HG03103 (cell line): ENCODE results near the gene MRPL17.
"Not testable (repeated sequence)": the region's sequence is repeated elsewhere in the genome, so short reads cannot be mapped to it uniquely, and the experiment has no call there.

ENCODE experiments used
- ATAC-seq: cut with Tn5 transposase; IDR thresholded peaks from one replicate; pipeline ENCODE4 v1.9.1; 2021; ENCODE audit warnings: low read depth; ENCODE audit not compliant: unreplicated experiment

The MRPL17 gene

DNA sequence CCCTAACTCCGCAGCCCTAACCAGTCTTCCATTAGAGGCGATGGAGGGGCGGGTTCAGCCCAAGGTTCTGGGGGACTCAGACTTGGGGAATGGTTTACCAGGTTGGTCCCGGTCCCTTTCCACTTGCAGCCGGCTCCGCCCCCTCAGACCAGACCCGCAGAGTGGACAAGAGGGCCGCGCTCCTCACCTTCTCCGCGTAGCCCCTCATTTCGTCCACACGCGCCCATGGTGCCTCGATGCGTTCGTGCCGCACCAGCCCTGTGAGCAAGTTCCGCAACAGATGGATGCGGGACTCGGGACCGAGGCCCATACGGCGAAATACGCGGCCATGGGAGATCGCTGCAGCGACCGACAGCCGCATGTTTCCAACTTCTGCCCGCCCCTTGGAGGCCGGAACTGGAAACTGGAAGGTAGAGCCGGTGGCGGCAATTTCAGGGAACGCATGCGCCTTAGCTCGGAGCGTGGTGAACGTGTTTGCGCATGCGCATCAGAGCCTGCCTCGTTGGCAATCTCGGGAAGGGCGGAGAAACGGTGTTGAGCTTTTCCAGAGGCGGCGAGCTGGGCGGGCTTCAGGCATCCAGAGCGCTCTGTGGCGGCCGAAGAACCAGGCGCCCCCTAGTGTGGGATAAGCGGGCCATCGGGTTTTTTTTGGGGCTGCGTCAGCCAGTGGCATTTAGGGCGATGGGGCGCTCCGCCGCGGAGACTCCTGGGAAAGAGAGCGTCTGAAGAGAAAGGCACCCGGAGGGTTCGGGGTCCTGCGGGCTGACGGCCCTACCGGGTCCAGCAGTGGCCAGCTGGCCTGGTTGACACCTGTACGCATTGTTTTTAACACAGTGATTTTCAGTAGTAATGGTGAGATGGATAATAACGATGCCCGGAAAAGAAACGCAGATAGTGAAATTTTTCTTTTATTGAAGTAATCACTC, at the start of gene MRPL17:
MRPL17 (minus strand) TSS at position 405 of the 926 bp plus-strand sequence; CDS start at position 361, 44 bp downstream.
- ATAC-seq, result peak; percentile 91

DNA sequence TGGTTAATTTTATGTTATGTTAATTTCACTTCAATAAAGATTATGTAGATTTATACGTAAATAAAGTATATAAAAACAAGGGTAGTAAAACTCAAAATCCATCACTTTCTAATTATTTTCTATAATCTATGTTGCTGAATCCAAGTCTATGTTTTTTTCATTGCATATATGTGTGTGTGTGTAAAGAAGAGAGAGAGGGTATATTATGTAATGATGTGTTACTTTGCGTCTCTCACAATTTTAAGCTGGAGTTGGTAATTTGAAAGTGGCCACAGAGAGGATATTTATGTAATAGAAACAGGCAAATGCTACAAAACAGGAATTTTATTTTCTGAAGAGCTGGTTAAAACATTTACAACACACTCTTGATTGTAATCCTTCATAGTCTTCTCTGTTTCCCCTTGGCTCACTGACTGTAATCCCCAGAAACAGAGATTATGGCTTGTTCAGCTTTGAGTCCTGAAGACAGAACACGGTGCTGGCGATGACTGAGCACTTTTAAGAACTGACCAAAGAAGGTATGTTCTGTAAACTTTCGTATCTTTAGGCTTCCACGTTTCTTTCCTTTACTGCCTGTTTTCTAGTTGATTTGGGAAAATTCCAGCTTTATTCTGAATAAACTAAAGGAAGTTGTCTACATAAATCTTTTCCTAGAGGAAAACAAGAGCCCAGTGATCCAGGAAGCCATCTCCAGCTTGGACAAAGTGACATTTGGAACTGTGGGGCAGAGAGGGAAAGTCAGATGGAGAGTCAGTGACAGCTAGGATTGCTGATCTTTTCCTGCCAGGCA, 45.0 kb upstream of the MRPL17 start:
- ATAC-seq, result no peak

DNA sequence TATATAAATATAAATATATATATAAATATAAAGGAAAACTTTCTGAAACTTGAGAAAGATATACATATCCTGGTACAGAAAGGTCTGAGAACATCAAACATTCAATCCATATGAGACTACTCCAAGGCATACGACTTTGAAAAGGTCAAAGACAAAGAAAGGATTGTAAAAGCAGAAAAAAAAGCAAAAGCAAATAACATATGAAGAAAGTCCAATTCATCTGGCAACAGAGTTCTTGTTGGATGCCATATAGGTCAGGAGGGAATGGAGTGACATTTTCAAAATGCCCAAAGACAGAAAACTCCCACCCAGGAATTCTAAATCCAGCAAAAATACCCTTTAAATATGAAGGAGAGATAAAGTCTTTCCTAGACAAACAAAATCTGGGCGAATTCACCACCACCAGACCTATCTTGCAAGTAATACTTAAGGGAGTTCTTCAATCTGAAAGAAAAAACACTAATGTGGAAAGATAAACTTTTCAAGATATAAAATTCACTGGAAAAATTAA, 42.3 kb upstream of the MRPL17 start:
- no peak for ATAC-seq

DNA sequence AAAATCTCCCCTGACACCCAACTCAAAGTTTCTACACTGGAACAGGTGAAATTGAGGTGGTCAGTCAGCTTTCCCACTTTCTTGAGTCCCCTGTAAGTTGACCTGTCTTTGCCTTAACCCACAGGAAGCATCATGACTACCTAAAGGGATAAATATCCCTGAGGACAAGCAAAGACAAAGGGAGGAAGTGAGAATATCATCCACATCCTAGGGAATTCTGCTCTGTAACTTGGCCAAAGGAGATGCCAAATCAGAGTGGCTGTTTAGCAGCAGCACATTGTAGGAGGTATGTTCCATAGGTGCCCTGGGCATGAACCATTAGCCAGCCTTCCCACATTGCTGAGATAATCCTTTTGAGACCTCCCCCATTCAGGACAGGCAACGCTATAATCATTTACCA, 40.9 kb upstream of the MRPL17 start:
- no peak for ATAC-seq

DNA sequence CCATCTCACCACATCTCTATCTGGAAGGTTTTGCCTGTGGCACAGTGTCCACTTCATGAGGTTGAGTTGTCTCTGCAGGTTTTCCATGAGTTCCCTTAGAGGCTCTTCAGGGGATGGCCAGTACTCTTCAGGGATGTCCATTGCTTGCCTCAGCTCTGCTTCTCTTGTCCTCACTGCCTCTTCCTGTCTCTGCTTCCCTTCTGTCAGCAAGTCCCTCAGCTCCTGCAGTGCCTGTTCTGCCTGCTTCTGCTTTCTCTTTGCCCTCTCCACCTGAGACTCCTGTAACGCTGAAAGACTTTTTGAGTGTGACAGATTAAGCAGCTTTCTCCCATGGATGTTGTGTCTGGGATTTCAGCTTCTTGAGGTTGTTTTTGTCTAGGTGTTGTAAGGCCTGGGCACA, 38.2 kb upstream of the MRPL17 start:
- no peak for ATAC-seq

DNA sequence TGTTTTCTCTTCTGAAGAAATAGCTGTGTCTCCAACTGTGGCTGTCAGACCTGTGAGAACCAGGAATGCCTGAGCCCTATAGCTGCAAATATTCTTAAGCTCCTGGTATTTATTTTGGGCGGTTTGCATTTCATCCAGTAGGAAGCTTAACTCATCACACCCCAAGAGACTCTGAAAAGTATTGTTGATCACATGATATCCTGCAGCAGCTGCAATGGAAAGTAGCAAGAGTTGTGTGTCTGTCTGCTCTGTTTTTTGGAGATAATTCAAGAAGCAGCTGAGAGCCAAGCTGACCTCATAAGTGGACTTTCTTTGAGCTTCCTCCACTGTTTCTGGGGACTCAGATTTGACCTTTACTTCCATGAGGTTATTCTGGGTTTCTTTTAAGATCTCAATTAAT, 36.4 kb upstream of the MRPL17 start:
- no peak for ATAC-seq

DNA sequence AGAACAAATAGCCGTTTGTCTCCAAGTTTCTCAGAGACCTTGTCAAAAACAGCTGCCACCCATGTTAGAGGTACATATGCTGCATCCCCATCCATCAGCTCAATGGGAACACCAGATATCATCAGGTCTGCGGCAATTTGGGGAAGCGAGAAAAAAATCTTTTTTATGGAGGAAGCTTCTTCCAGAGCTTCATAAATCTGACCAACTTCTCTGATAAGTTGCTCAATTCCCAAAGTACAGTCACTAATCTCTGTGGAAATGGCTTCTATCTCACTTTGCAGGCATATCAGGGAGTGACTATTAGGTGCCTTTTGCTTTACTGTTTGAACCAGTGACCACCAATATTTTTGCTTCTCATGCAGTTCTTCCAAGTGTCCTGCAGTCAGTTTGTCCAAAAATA, 34.3 kb upstream of the MRPL17 start:
- ATAC-seq, result no peak

DNA sequence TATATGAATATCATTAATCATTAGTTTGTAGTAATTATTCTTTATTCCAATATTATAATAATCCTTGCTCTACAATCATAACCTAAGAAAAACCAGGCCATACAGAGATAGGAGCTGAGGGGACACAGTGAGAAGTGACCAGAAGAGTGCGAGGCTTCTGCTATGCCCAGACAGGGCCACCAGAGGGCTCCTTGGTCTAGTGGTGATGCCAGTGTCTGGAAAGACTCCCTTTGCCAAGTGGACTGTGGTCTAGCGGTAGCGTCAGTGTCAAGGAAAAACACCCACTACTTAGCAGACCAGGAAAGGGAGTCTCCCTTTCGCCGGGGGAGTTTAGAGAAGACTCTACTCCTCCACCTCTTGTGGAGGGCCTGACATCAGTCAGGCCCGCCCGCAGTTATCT, 28.4 kb upstream of the MRPL17 start:
- ATAC-seq, result not testable (repeated sequence)

DNA sequence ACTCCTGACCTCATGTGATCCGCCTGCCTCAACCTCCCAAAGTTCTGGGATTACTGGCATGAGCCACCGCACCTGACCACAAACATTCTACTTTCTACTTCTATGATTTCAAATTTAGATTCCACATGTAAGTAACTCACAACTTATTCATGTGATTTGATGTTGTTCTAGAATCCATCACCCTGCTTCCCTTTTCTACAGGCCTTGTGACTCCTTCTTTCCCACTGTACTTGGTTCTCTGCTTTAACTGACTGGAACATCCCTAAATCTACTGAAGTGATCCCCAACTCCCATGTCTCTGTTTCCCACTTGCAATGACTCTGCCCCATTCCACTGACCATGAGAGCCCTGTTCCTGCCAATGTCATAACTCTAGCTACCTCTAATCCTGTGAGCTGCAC, 25.7 kb upstream of the MRPL17 start:
- no peak for ATAC-seq

DNA sequence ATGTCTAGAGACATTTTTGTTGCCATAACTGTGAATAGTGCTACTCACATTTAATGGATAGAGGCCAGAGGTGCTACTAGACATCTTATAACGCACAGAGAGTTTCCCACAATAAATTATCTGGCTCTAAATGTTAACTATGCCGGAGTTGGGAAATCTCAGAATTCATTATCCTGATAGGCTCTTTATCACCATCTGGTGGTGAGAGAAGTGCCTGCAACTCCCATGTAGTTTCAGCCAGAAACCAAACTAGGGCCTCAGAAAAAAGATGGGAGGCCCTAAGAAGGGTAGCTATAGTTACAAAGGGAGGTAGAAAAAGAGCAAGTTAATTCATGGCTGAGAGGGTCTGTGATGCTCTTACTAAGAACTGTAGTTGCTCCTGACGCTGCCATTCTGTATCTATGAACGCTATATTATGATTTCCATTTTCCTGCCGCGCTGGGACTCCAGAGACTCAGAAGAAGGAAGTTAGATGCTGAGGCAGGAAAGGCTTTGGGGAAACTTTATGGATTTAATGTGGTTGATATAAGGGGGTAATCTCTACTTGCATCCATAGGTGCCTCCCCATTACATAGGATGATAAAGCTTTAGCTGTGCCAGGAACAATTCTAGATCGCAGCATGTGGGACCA, 22.9 kb upstream of the MRPL17 start:
- ATAC-seq, result no peak

DNA sequence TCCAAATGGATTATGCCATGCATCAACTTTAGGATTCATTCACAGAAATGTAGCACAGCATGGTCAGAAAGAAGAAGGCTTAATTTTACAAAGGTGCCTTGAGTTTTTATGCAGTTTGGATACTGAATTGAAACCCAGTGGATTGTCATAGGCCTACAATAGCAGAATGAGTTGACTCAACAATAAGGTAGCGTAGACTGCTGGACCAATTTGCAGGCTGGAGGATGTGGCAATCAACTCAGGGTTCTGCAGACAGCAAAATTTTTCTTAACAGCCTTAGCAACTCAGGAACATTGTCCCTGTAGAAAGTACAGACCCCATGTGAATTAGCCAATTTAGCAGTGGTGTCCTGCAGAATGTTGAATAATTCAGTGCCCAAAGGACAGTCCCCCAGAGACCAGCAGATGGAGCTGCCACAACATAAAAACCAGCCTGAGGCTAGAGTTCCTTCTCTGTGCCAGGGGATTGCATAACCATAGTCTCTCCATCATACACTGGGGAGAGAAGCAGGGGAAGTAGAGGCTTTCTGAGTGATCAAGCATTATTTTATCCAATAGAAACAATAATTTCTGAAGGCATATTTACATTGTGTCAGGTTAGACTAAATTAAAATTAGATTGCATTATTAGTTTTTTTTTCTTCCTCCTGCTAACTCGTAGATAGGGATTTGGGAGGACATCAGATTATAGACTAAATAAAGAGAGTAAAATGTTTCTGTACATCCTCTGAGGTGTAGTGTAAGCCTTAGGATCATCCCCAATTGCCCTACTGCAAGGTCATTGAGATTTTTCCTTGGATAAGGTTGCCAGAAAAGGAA, 20.3 kb upstream of the MRPL17 start:
- peak; percentile 50 for ATAC-seq

DNA sequence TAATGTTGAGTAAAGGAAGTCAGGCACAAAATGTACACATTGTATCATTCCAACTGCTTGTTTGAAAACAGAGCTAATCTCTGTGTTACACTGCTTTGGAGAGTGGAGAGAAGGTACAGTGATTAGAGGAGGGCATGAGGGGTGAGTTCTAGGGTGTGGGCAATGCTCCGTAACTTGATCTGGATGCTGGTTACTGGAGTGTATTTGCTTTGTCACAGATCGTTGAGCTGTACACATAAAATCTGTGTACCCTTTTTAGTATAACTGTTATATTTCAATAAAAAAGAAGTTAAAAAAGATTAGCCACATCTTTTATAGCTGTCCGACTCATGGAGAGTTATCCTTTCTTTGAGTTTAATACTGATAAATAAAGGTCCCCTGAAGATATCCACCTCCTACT, 18.8 kb upstream of the MRPL17 start:
- ATAC-seq, result not testable (repeated sequence)

DNA sequence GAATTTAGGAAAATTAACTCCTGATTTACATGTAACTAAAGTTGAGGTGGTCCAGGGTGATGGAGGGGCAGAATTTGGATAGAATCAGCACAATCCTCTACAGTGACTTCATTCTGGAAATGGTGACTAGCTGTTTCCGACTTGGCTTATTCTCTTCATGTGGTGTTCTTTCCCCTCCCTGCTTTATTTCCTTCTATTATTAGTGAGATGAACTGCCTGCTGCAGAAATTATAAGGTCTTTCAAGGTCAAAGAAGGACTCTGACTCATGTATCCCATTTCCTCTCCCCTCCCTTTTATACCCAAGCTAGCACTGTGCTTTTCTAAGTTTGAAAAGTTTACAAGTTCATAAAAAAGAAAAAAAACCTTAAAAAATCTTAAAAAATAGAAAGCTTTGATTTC, 12.2 kb upstream of the MRPL17 start:
- no peak for ATAC-seq

DNA sequence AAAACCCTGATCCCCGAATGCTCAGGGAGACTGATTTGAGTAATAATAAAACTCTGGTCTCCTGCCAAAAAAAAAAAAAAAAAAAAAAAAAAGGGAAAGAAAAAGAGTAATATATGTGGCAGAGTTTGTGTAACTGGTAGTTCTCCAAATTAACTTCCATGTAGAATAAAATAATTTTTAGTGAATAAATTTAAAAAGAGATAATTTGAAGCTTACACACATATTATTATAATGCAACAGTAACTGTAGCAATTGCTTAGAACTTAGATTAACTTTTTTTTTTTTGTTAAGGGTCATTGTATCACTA, 11.0 kb upstream of the MRPL17 start:
- no peak for ATAC-seq

DNA sequence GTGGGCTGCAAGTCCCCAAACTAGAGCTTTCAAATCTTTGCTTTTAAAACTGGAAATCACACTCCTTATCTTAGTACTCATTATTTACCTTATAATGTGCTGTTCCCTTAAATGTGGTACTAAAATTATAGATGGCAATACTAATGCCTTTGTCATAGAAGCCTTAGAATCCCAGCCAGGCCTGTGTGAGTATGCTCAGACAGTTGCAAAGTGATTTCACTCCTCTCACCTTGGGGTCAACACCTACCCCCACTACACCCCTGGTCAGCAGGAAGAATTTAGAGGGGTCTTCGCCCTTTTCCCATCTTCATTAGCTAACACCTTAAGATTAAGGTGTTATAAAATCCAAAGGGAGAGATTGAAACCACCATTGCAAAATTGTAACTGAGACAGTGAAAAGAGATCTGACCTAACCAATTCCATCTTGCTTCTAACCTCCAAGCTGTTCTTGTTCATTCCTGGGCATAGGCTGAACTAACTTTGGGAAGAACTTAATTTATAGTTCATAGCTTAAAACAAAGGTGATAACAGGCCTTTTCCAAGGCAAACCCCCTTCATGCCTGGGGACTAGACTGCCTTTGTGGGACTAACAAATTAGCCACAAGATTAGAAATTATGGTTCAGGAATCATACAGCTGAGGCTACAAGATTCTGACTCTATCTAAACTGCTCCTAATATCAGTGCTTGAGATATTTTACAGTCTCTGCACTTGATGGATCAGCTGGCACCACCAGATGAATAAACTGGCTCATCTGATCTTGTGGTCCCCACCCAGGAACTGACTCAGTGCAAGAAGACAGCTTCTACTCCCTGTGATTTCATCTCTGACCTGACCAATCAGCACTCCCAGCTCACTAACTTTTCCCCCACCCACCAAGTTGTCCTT, 10.4 kb upstream of the MRPL17 start:
- ATAC-seq, result no peak

DNA sequence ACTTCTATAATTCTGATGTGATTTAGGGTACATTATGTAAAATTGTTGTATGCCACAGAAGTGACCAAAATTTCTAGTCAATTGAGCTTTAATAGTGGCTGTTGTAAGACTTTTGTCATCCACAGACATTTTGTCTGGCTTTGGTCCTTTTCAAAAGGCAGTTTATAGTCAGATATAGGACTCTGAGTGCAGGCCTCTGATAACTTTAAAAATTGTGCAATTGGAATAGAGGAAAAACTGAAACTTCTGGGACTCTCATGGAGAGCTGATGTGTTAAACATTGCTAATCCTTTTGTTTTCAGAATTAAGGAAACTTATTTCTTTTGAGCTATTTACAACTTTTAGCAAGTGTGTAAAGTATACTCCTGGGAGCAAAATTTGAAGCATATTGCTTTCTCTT, 9.0 kb upstream of the MRPL17 start:
- no peak for ATAC-seq

DNA sequence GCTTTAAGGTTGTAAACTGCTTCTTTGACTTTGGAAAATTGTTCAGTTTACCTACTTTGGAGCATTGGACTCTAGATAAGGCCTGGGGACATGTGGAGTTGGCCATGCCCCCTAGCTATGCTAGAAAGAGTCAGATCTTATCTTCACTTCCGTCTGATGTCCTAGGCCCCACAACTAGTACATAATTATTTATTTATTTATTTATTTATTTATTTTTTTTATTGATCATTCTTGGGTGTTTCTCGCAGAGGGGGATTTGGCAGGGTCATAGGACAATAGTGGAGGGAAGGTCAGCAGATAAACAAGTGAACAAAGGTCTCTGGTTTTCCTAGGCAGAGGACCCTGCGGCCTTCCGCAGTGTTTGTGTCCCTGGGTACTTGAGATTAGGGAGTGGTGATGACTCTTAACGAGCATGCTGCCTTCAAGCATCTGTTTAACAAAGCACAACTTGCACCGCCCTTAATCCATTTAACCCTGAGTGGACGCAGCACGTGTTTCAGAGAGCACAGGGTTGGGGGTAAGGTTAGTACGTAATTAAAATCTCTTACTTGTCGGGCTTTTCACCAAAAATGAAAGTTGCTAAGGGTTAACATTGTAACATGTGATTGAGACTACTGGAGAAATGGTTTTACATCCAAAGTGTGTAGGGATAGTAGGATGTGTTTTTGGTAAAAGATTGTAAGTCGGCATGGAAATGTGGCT, 7.4 kb upstream of the MRPL17 start:
- not testable (repeated sequence) for ATAC-seq

DNA sequence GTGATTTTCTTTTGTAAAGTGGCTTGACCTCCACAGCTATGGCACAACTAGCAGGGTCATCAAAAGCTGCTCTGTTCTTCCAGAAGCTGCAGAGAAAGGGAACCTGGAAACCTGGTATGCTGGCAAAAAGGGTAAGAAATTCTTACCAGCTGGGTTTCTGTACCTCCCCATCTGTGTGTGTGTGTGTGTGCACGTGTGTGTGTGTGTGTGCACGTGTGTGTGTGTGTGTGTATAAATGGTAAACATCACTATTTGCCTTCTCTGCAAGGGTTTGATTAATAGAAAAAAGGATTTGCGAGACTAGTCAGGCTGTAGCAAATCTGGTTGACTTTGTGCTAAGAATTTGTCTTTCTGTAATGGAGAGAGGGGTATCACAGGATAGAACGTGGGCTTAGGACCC, 4.7 kb upstream of the MRPL17 start:
- ATAC-seq, result no peak

DNA sequence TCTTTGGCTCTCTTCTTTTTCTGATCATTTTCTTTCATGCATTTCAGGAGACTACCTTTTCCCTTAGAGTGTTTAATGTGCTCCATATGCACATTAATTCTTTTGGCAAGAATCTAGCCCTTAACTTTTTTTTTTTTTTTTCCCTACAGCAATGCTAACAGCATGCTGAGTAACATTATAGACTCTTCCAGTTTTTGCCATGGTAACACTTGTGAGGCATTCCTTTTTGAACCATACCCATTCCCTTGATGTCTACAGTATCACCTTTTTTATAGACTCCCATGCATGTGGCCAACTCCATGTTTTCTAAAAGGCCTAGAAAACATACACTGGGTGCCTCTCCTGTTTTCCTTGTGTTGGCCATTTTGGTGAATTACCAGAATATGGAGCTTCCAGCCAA, 2.9 kb upstream of the MRPL17 start:
- no peak for ATAC-seq
